HG03521 (cell line): Measurements from ENCODE around the gene NCOA1.

ENCODE experiments used
- ATAC-seq: cut with Tn5 transposase; IDR thresholded peaks from one replicate; pipeline ENCODE4 v1.9.1; 2021; ENCODE audit warnings: mild to moderate bottlenecking, moderate library complexity; ENCODE audit not compliant: unreplicated experiment

The NCOA1 gene

GRCh38 chr2:24816404-24816803, 325.4 kb downstream of the NCOA1 start:
- no peak for ATAC-seq

- ATAC-seq, result no peak
Measured at GRCh38 chr2:24816884-24817283, 325.8 kb downstream of the NCOA1 start.

GRCh38 chr2:24818721-24819167, 327.7 kb downstream of the NCOA1 start:
- no peak for ATAC-seq

GRCh38 chr2:24819442-24820174, 328.6 kb downstream of the NCOA1 start:
- no peak for ATAC-seq

- no peak for ATAC-seq
Measured at GRCh38 chr2:24820175-24820513, 329.1 kb downstream of the NCOA1 start.
